Lower lobe of right lung (tissue), 2 donors: ENCODE results near the gene MTUS2. TPM values are rescaled to one million over a fixed set of nuclear protein-coding genes. Genes with fewer than 3 reads are reported as not detected.

Experiments
- ATAC-seq, 2 donors: fragments of 200-7000 bp; cut with Tn5 transposase; one replicate each; pipeline ENCODE4 v1.9.1; 2020 to 2022; ENCODE audit warnings: mild to moderate bottlenecking in 2 of 2, moderate library complexity in 2 of 2
- DNase-seq: peaks from one replicate; pipeline ENCODE4 v3.0.0-alpha.2; 2020
- H3K27ac ChIP-seq: fragments of 200-600 bp; one replicate; pipeline ENCODE4 v1.8.0; 2022
- H3K27me3 ChIP-seq: fragments of 200-600 bp; one replicate; pipeline ENCODE4 v1.8.0; 2022; ENCODE audit warnings: low read depth
- H3K36me3 ChIP-seq: fragments of 200-600 bp; one replicate; pipeline ENCODE4 v1.8.0; 2022; ENCODE audit warnings: mild to moderate bottlenecking
- H3K4me1 ChIP-seq: fragments of 200-600 bp; one replicate; pipeline ENCODE4 v1.8.0; 2022
- H3K4me3 ChIP-seq: fragments of 200-600 bp; one replicate; pipeline ENCODE4 v1.8.0; 2022; ENCODE audit warnings: mild to moderate bottlenecking
- H3K9me3 ChIP-seq: fragments of 200-600 bp; one replicate; pipeline ENCODE4 v1.8.0; 2022
- intact Hi-C: fragments of 100-400 bp; cut with DNase I; formaldehyde crosslinking; loops from one replicate; pipeline ENCODE4 v1.11.0; 2022
- total RNA-seq: library from RNA; stranded (reverse); fragmentation: NEBNext Ultra II Directional; extraction: Animal tissue kit (Norgen Biotek cat#: 25700); gene quantifications from one replicate; pipeline ENCODE4 v1.2.1, GENCODE V29; 2021
- TF ChIP-seq, protein P1 (sequence below): fragments of 200-600 bp; IDR thresholded peaks from one replicate; pipeline ENCODE4 v1.8.0; 2022; ENCODE audit warnings: antibody characterized with exemption, mild to moderate bottlenecking
- donor health status: DM: no; HTN: yes; CAD: no; lungs with severe emphysema.

Gene MTUS2
- total RNA-seq, 1 donor from 2014 or later = 0.21 TPM

- TF ChIP-seq, protein P1, sequence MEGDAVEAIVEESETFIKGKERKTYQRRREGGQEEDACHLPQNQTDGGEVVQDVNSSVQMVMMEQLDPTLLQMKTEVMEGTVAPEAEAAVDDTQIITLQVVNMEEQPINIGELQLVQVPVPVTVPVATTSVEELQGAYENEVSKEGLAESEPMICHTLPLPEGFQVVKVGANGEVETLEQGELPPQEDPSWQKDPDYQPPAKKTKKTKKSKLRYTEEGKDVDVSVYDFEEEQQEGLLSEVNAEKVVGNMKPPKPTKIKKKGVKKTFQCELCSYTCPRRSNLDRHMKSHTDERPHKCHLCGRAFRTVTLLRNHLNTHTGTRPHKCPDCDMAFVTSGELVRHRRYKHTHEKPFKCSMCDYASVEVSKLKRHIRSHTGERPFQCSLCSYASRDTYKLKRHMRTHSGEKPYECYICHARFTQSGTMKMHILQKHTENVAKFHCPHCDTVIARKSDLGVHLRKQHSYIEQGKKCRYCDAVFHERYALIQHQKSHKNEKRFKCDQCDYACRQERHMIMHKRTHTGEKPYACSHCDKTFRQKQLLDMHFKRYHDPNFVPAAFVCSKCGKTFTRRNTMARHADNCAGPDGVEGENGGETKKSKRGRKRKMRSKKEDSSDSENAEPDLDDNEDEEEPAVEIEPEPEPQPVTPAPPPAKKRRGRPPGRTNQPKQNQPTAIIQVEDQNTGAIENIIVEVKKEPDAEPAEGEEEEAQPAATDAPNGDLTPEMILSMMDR = no peak
- intact Hi-C loops = no loop called here
- Histone ChIP-seq H3K36me3 (no peaks in the 10 kb centered on the region), H3K27ac (no peak overlapping the region), H3K27me3 (no peaks in the 10 kb centered on the region), H3K4me3 (no peak overlapping the region), H3K4me1 (no peaks in the 10 kb centered on the region), H3K9me3 (no peaks in the 10 kb centered on the region)
- DNase-seq (no peak), ATAC-seq (no peak)
Observed at GRCh38 chr13:29481603-29482002, 661.5 kb downstream of the MTUS2 start.

GRCh38 chr13:29482504-29482903 is 662.4 kb downstream of the MTUS2 start:
- no peaks in the 10 kb centered on the region for H3K9me3 ChIP-seq
- H3K27ac ChIP-seq = no peak overlapping the region
- H3K27me3 ChIP-seq = no peaks in the 10 kb centered on the region
- intact Hi-C loops = no loop called here
- H3K36me3 ChIP-seq = no peaks in the 10 kb centered on the region
- TF ChIP-seq, protein P1 = no peak
- ATAC-seq (no peak), DNase-seq (no peak)
- no peaks in the 10 kb centered on the region for H3K4me1 ChIP-seq
- H3K4me3 ChIP-seq = no peak overlapping the region

- ATAC-seq (no peak), DNase-seq (no peak)
- Histone ChIP-seq H3K27ac (no peak overlapping the region), H3K4me1 (no peaks in the 10 kb centered on the region), H3K27me3 (no peaks in the 10 kb centered on the region), H3K9me3 (no peaks in the 10 kb centered on the region), H3K36me3 (no peaks in the 10 kb centered on the region), H3K4me3 (no peak overlapping the region)
- TF ChIP-seq, protein P1 = no peak
- intact Hi-C loops = no loop called here
Observed at GRCh38 chr13:29483211-29483610, 663.1 kb downstream of the MTUS2 start.

DNA sequence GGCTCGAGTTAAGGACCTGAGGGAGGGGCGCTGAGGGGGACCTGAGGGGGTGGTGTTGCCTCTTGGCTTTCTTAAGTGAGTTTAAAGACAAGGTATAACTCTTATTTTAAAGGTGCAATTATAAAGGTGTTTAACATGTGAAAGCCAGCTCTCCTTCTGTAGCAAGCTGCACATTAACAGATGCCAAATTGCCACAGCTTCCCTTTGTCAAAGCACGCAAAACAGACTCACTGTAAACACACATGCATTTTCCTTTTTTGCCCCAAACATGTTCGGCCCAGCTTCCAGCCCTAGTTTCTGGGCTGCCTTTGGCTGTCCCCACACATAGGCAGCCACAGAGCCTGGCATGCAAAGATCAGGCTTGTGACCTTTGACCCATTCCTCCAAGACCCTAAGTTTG is 663.5 kb downstream of the MTUS2 start:
- no peaks in the 10 kb centered on the region for H3K27me3 ChIP-seq
- H3K9me3 ChIP-seq = no peaks in the 10 kb centered on the region
- no peaks in the 10 kb centered on the region for H3K36me3 ChIP-seq
- ATAC-seq (no peak), DNase-seq (no peak)
- H3K4me1 ChIP-seq = no peaks in the 10 kb centered on the region
- H3K4me3 ChIP-seq = no peak overlapping the region
- TF ChIP-seq, protein P1 = no peak
- H3K27ac ChIP-seq = no peak overlapping the region
- intact Hi-C loops = no loop called here

GRCh38 chr13:29484236-29484635 is 664.1 kb downstream of the MTUS2 start:
- H3K4me1 ChIP-seq = no peaks in the 10 kb centered on the region
- DNase-seq (no peak), ATAC-seq (peak in 1 of 2 donors; percentile 21)
- H3K27ac ChIP-seq = no peak overlapping the region
- no peaks in the 10 kb centered on the region for H3K9me3 ChIP-seq
- no peaks in the 10 kb centered on the region for H3K27me3 ChIP-seq
- intact Hi-C loops = no loop called here
- TF ChIP-seq, protein P1 = no peak
- H3K4me3 ChIP-seq = no peak overlapping the region
- H3K36me3 ChIP-seq = no peaks in the 10 kb centered on the region

DNA sequence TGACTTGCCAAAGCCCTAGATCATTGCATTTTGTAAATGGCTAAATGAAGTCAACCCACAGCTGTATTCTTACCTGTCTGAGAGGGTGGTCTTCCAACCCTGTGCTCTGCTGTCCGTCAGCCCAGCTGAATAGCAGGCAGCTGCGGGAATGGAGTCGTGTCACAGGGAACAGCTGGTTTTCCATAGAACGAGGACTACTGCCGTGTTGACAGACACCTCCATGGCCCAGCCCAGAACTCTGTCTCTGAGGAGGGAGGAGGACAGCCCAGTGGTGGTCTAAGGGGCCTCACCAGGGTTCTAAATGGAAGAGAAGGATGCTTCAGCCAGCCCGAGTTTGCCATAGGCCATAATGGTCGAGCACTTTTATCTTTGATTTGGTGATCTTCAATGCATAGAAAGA is 664.7 kb downstream of the MTUS2 start:
- DNase-seq (no peak), ATAC-seq (no peak)
- TF ChIP-seq, protein P1 = no peak
- Histone ChIP-seq H3K27ac (no peak overlapping the region), H3K9me3 (no peaks in the 10 kb centered on the region), H3K4me3 (no peak overlapping the region), H3K36me3 (no peaks in the 10 kb centered on the region), H3K4me1 (no peaks in the 10 kb centered on the region), H3K27me3 (no peaks in the 10 kb centered on the region)
- intact Hi-C loops = no loop called here
